Endodermal cell (in vitro differentiated cells): ENCODE measurements around the gene DNAJC18. TPM values are rescaled to one million over a fixed set of nuclear protein-coding genes. Genes with fewer than 3 reads are reported as not detected.

Experiments
- DNase-seq: peaks from one replicate; pipeline ENCODE4 v3.0.0-alpha.2; 2017
- H3K27ac ChIP-seq: 2 replicates; pipeline ENCODE4 v1.5.1; 2013; ENCODE audit warnings: mild to moderate bottlenecking, low read depth, low read length, moderate library complexity
- H3K27me3 ChIP-seq: 2 replicates; pipeline ENCODE4 v1.6.1; 2013; ENCODE audit warnings: mild to moderate bottlenecking, low read length, moderate library complexity; ENCODE audit not compliant: insufficient read depth, control insufficient read depth, poor library complexity, severe bottlenecking
- H3K36me3 ChIP-seq: 2 replicates; pipeline ENCODE4 v1.7.0; 2013; ENCODE audit warnings: mild to moderate bottlenecking, low read length, moderate library complexity; ENCODE audit not compliant: control insufficient read depth, insufficient read depth
- H3K4me1 ChIP-seq: one replicate; pipeline ENCODE4 v1.7.0; 2013; ENCODE audit warnings: low read length; ENCODE audit not compliant: control insufficient read depth, insufficient read depth
- H3K4me3 ChIP-seq: 2 replicates; pipeline ENCODE4 v1.5.1; 2013; ENCODE audit warnings: mild to moderate bottlenecking, low read length, moderate library complexity
- H3K9ac ChIP-seq: 2 replicates; pipeline ENCODE4 v1.6.1; 2013; ENCODE audit warnings: mild to moderate bottlenecking, low read length, moderate library complexity; ENCODE audit not compliant: poor library complexity, severe bottlenecking; ENCODE audit errors: extremely low read depth
- H3K9me3 ChIP-seq: 2 replicates; pipeline ENCODE4 v1.6.1; 2013; ENCODE audit warnings: mild to moderate bottlenecking, low read length, moderate library complexity; ENCODE audit not compliant: control insufficient read depth
- H3K27ac Mint-ChIP-seq: 2 replicates; pipeline ENCODE4 v1.8.0; 2020; ENCODE audit warnings: mixed read lengths
- H3K27me3 Mint-ChIP-seq: 2 replicates; pipeline ENCODE4 v1.8.0; 2021; ENCODE audit warnings: mild to moderate bottlenecking, mixed read lengths; ENCODE audit not compliant: insufficient read depth
- H3K36me3 Mint-ChIP-seq: 2 replicates; pipeline ENCODE4 v1.8.0; 2020; ENCODE audit warnings: low read depth, mixed read lengths
- H3K4me1 Mint-ChIP-seq: 2 replicates; pipeline ENCODE4 v1.8.0; 2020; ENCODE audit warnings: mixed read lengths
- H3K4me3 Mint-ChIP-seq: 2 replicates; pipeline ENCODE4 v1.8.0; 2020; ENCODE audit warnings: mild to moderate bottlenecking, moderate library complexity, mixed read lengths
- H3K9me3 Mint-ChIP-seq: 2 replicates; pipeline ENCODE4 v1.8.0; 2020; ENCODE audit warnings: mild to moderate bottlenecking, mixed read lengths
- WGBS, 2 experiments: methylation state at CpG; one replicate each; pipeline versions ENCODE4 v1.1.5 to v1.1.7; 2013; ENCODE audit warnings: missing lambda C conversion rate in 2 of 2, mixed read lengths in 1 of 2; ENCODE audit not compliant: insufficient coverage in 1 of 2, insufficient read length in 1 of 2; 5-methylcytosine and 5-hydroxymethylcytosine counted together
- total RNA-seq, 2 donors: library from RNA; stranded (reverse); fragmentation: NEBNext Ultra II Directional in 1 of 2; extraction: Animal tissue kit (Norgen Biotek cat#: 25700) in 1 of 2; gene quantifications; 2 replicates in 1 of 2; 3 replicates in 1 of 2; pipeline ENCODE4 v1.2.1, GENCODE V29; 2021
- TF ChIP-seq, protein P1 (sequence below): fragments of 200-600 bp; sonication (generic); conservative IDR thresholded peaks from 2 replicates; pipeline ENCODE4 v1.5.0; 2021; ENCODE audit warnings: antibody characterized with exemption, mild to moderate bottlenecking

DNAJC18 gene
- total RNA-seq, 2 donors from 2014 or later = 21.8 to 26.6 TPM

GRCh38 chr5:139461698-139462097 lies 22.4 kb upstream of the DNAJC18 start:
- peak; percentile 61 for DNase-seq
- H3K4me3 ChIP-seq = no peak overlapping the region

DNA sequence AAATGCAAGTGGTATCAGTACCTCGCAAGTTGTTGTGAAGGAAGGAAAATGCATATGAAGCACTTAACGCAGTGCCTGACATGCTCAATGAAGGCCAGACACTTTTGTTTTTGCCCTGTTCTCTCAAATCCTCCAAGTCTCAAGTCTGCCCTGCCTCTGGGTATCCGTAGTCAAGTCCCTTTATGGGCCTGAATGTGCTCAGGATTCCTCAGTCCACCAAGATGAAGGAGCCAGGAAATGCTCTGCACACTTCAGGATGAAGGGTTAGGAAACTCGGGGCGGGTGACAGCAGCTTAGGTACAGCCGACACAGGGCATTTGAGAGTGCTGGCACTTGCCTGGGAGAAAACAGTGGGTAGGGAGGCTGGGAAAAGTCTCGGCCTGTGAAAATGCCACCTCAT lies 21.9 kb upstream of the DNAJC18 start:
- TF ChIP-seq, protein P1, sequence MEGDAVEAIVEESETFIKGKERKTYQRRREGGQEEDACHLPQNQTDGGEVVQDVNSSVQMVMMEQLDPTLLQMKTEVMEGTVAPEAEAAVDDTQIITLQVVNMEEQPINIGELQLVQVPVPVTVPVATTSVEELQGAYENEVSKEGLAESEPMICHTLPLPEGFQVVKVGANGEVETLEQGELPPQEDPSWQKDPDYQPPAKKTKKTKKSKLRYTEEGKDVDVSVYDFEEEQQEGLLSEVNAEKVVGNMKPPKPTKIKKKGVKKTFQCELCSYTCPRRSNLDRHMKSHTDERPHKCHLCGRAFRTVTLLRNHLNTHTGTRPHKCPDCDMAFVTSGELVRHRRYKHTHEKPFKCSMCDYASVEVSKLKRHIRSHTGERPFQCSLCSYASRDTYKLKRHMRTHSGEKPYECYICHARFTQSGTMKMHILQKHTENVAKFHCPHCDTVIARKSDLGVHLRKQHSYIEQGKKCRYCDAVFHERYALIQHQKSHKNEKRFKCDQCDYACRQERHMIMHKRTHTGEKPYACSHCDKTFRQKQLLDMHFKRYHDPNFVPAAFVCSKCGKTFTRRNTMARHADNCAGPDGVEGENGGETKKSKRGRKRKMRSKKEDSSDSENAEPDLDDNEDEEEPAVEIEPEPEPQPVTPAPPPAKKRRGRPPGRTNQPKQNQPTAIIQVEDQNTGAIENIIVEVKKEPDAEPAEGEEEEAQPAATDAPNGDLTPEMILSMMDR = no peak
- Histone ChIP-seq H3K4me3 (no peak overlapping the region), H3K27ac (no peak overlapping the region), H3K9me3 (no peaks in the 10 kb centered on the region), H3K27me3 (no peaks in the 10 kb centered on the region), H3K4me1 (peaks cover 14% of the 10 kb centered on the region), H3K36me3 (no peaks in the 10 kb centered on the region), H3K9ac (no peak overlapping the region)
- H3K36me3 Mint-ChIP-seq = no peaks in the 10 kb centered on the region
- H3K27me3 Mint-ChIP-seq = no peaks in the 10 kb centered on the region
- WGBS, 2 experiments = 90 to 92% methylated on average over 6 to 7 of the region's 7 CpGs
- no peaks in the 10 kb centered on the region for H3K9me3 Mint-ChIP-seq
- no peak overlapping the region for H3K27ac Mint-ChIP-seq
- no peak overlapping the region for H3K4me3 Mint-ChIP-seq
- DNase-seq = no peak
- peaks cover 28% of the 10 kb centered on the region for H3K4me1 Mint-ChIP-seq

More at GRCh38 chr5:139461698-139462097, 22.4 kb upstream of the DNAJC18 start:
- Histone ChIP-seq H3K36me3 (no peaks in the 10 kb centered on the region), H3K9me3 (no peaks in the 10 kb centered on the region), H3K27ac (no peak overlapping the region), H3K27me3 (no peaks in the 10 kb centered on the region), H3K9ac (no peak overlapping the region), H3K4me1 (peaks cover 12% of the 10 kb centered on the region)
- Mint-ChIP-seq H3K4me1 (peaks cover 24% of the 10 kb centered on the region), H3K27me3 (no peaks in the 10 kb centered on the region), H3K27ac (no peak overlapping the region), H3K36me3 (no peaks in the 10 kb centered on the region), H3K9me3 (no peaks in the 10 kb centered on the region), H3K4me3 (no peak overlapping the region)
- 76 to 85% methylated on average over 3 to 5 of the region's 5 CpGs for WGBS, 2 experiments
- TF ChIP-seq, protein P1 = peak; percentile 22

DNA sequence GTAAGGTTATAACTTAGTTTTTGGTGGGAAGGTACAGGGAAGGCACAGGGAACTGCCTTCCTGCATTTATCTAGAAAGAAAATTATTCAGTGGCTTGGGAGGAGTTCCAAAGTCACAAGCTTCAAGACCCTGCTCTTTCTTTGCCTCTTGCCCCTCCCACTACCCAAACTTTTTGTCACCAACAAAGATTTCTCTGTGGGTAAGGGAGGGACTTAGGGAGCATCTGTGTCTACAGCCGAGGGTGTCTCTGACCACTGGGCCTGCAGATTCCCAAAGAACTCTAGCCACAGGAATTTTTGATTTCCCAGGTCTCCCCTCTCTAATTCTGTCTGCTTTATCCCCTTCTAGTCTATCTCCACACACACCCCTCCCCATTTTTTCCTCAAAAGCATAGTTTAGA lies 21.1 kb upstream of the DNAJC18 start:
- H3K4me3 ChIP-seq = no peak overlapping the region
- no peaks in the 10 kb centered on the region for H3K9me3 ChIP-seq
- no peak for DNase-seq
- H3K27ac ChIP-seq = no peak overlapping the region
- WGBS, 2 experiments = 94% methylated on average over 1 of the region's 1 CpG; no CpG with 5 or more reads in 1 of the 2 experiments
- Mint-ChIP-seq H3K4me1 (peaks cover 29% of the 10 kb centered on the region), H3K9me3 (no peaks in the 10 kb centered on the region), H3K27me3 (no peaks in the 10 kb centered on the region), H3K27ac (peak overlapping the region; percentile 60), H3K4me3 (no peak overlapping the region), H3K36me3 (no peaks in the 10 kb centered on the region)
- H3K27me3 ChIP-seq = no peaks in the 10 kb centered on the region
- no peak overlapping the region for H3K9ac ChIP-seq
- no peaks in the 10 kb centered on the region for H3K36me3 ChIP-seq
- TF ChIP-seq, protein P1 = no peak
- H3K4me1 ChIP-seq = peaks cover 15% of the 10 kb centered on the region
